Panc1 (cell line): ENCODE results near the gene ZNF414. TPM values are rescaled to one million over a fixed set of nuclear protein-coding genes. Genes with fewer than 3 reads are reported as not detected.
A peak's percentile ranks its signal among the peaks of the same experiment; 100 is the strongest.

Source experiments
- ATAC-seq: fragments of 200-7000 bp; cut with Tn5 transposase; 2 replicates; pipeline ENCODE4 v1.9.1; 2020; ENCODE audit warnings: mild to moderate bottlenecking, moderate library complexity
- BruUV-seq: library from RNA; stranded (reverse); fragments of 400-500 nt; replicated peaks from 2 replicates; lab custom pipeline; 2021; lab: Mats Ljungman, UMichigan
- CTCF ChIA-PET: fragments of 300-600 bp; sonication (Branson Sonifier 250); formaldehyde crosslinking; loops from one replicate; lab custom pipeline; 2022; ENCODE audit warnings: antibody characterized with exemption; lab: Charles Lee
- POLR2A ChIA-PET: fragments of 300-600 bp; sonication (Branson Sonifier 250); formaldehyde crosslinking; loops from one replicate; lab custom pipeline; 2022; ENCODE audit warnings: antibody characterized with exemption; lab: Charles Lee
- DNase-seq: peaks from one replicate; pipeline ENCODE4 v3.0.0-alpha.2; 2010; ENCODE audit warnings: low read depth, low spot score
- H3K27ac ChIP-seq: 2 replicates; pipeline ENCODE4 v1.5.1; 2011; ENCODE audit warnings: mild to moderate bottlenecking, low read length, inconsistent platforms
- H3K27me3 ChIP-seq: fragments of 200-500 bp; sonication (Bioruptor generic); 2 replicates; pipeline ENCODE4 v1.6.0; 2014; ENCODE audit warnings: low read length, inconsistent platforms; ENCODE audit not compliant: control insufficient read depth, insufficient read depth
- H3K36me3 ChIP-seq: fragments of 200-500 bp; sonication (Bioruptor generic); 2 replicates; pipeline ENCODE4 v1.5.1; 2014; ENCODE audit warnings: inconsistent platforms, mild to moderate bottlenecking, low read length, moderate library complexity; ENCODE audit not compliant: control insufficient read depth, insufficient read depth
- H3K4me1 ChIP-seq: 2 replicates; pipeline ENCODE4 v1.5.1; 2011; ENCODE audit warnings: inconsistent platforms, mild to moderate bottlenecking, low read length, moderate library complexity; ENCODE audit not compliant: control insufficient read depth, insufficient read depth
- H3K4me3 ChIP-seq, 2 experiments: 2 replicates each; pipeline ENCODE4 v1.5.1; 2011 to 2012; ENCODE audit warnings: low read depth in 2 of 2, low read length in 2 of 2, mild to moderate bottlenecking in 2 of 2, inconsistent platforms in 1 of 2, moderate library complexity in 1 of 2
- H3K9me3 ChIP-seq: fragments of 200-500 bp; sonication (Bioruptor generic); 2 replicates; pipeline ENCODE4 v1.5.1; 2014; ENCODE audit warnings: low read depth, mild to moderate bottlenecking, inconsistent platforms, low read length, moderate library complexity; ENCODE audit not compliant: control insufficient read depth, insufficient read depth
- POLR2AphosphoS5 ChIP-seq: IDR thresholded peaks from 2 replicates; pipeline ENCODE4 v1.6.1; 2012; ENCODE audit warnings: mild to moderate bottlenecking, low read depth, low read length, moderate library complexity
- REST ChIP-seq, 2 experiments: IDR thresholded peaks; 2 replicates each; pipeline ENCODE4 v1.6.1; 2011 to 2012; ENCODE audit warnings: low read depth in 2 of 2, control low read depth in 1 of 2, low read length in 1 of 2, mild to moderate bottlenecking in 1 of 2, moderate library complexity in 1 of 2; ENCODE audit not compliant: insufficient read depth in 1 of 2
- SIN3A ChIP-seq: IDR thresholded peaks from 2 replicates; pipeline ENCODE4 v1.6.1; 2012; ENCODE audit warnings: low read depth, mild to moderate bottlenecking, low read length, moderate library complexity, borderline replicate concordance; ENCODE audit not compliant: insufficient read depth
- TCF7L2 ChIP-seq: IDR thresholded peaks from 2 replicates; pipeline ENCODE4 v1.6.1; 2011; ENCODE audit warnings: mild to moderate bottlenecking, low read depth, low read length, inconsistent platforms
- in situ Hi-C: cut with HindIII; loops from 2 replicates; pipeline ENCODE4 v1.10.0; 2016; ENCODE audit warnings: low sequenced_read_pairs, low pct_unique_long_range_greater_than_20kb
- intact Hi-C: fragments of 100-400 bp; cut with micrococcal nuclease; formaldehyde crosslinking; loops from one replicate; pipeline ENCODE4 v1.10.0; 2022; ENCODE audit not compliant: unreplicated experiment
- total RNA-seq: library from RNA; stranded (reverse); gene quantifications from one replicate; pipeline ENCODE4 v1.2.1, GENCODE V29; 2021; ENCODE audit not compliant: unreplicated experiment
- TF ChIP-seq, protein P1 (sequence below): fragments of 450-650 bp; IDR thresholded peaks from 2 replicates; pipeline ENCODE4 v1.5.1; 2017; ENCODE audit warnings: mild to moderate bottlenecking

Gene ZNF414
- total RNA-seq, 1 experiment from 2014 or later, result 37.1 TPM

GRCh38 chr19:8552810-8553209 lies 38.8 kb upstream of the ZNF414 start:
- Histone ChIP-seq H3K36me3 (no peaks in the 10 kb centered on the region), H3K9me3 (no peaks in the 10 kb centered on the region), H3K27me3 (no peaks in the 10 kb centered on the region), H3K4me3 (no peak overlapping the region), H3K4me1 (no peaks in the 10 kb centered on the region), H3K27ac (no peak overlapping the region)
- ChIA-PET POLR2A (interaction anchor here (0.5 kb wide), 1 partner anchor 24 kb away, joined by 3 read pairs; the partner anchor contains the start of gene MYO1F), CTCF (no interaction called here)
- intact Hi-C loops (no loop called here), in situ Hi-C loops (no loop called here)
- TF ChIP-seq REST (IDR thresholded peaks at IDR 0.05; ENCODE audit: insufficient read depth in 1 of 2, low read depth in 2 of 2, low read length in 1 of 2), result no peak
- TF ChIP-seq POLR2AphosphoS5, result no peak
- no peak for TF ChIP-seq SIN3A
- TF ChIP-seq, protein P1, sequence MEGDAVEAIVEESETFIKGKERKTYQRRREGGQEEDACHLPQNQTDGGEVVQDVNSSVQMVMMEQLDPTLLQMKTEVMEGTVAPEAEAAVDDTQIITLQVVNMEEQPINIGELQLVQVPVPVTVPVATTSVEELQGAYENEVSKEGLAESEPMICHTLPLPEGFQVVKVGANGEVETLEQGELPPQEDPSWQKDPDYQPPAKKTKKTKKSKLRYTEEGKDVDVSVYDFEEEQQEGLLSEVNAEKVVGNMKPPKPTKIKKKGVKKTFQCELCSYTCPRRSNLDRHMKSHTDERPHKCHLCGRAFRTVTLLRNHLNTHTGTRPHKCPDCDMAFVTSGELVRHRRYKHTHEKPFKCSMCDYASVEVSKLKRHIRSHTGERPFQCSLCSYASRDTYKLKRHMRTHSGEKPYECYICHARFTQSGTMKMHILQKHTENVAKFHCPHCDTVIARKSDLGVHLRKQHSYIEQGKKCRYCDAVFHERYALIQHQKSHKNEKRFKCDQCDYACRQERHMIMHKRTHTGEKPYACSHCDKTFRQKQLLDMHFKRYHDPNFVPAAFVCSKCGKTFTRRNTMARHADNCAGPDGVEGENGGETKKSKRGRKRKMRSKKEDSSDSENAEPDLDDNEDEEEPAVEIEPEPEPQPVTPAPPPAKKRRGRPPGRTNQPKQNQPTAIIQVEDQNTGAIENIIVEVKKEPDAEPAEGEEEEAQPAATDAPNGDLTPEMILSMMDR, result no peak
- TF ChIP-seq TCF7L2, result no peak
- ATAC-seq, result peak; percentile 57; the same call in 1 of the 2 replicates
- TSS peak; percentile 61 for BruUV-seq
- DNase-seq, result no peak

GRCh38 chr19:8550070-8550469 lies 36.1 kb upstream of the ZNF414 start:
- no peaks in the 10 kb centered on the region for H3K9me3 ChIP-seq
- no TSS peak for BruUV-seq

More at GRCh38 chr19:8550070-8550469, 36.1 kb upstream of the ZNF414 start:
- no peak overlapping the region for H3K27ac ChIP-seq
- no peaks in the 10 kb centered on the region for H3K4me1 ChIP-seq
- ChIA-PET POLR2A (no interaction called here), CTCF (interaction anchor here (0.6 kb wide), 1 partner anchor 37 kb away, joined by 3 read pairs; no protein-coding TSS in a partner anchor)
- ATAC-seq, result no peak
- H3K27me3 ChIP-seq, result no peaks in the 10 kb centered on the region
- no peak for DNase-seq
- TF ChIP-seq, protein P1, result no peak
- no peak for TF ChIP-seq SIN3A
- no peak for TF ChIP-seq REST (IDR thresholded peaks at IDR 0.05; ENCODE audit: insufficient read depth in 1 of 2, low read depth in 2 of 2, low read length in 1 of 2)
- no peak for TF ChIP-seq POLR2AphosphoS5
- no peak for TF ChIP-seq TCF7L2
- in situ Hi-C loops (no loop called here), intact Hi-C loops (no loop called here)
- no peak overlapping the region for H3K4me3 ChIP-seq
- no peaks in the 10 kb centered on the region for H3K36me3 ChIP-seq
